B cell (primary cell): Measurements from ENCODE around the gene C20orf141. TPM values are rescaled to one million over a fixed set of nuclear protein-coding genes. Genes with fewer than 3 reads are reported as not detected.

Experiments used
- ATAC-seq: fragments of 200-7000 bp; cut with Tn5 transposase; one replicate; pipeline ENCODE4 v1.10.0; 2021; ENCODE audit warnings: low read depth, mild to moderate bottlenecking, moderate number of reproducible peaks, moderate library complexity
- CTCF ChIA-PET: fragments of 350-600 bp; sonication (Branson Sonifier 250); formaldehyde crosslinking; loops from one replicate; lab custom pipeline; 2021; ENCODE audit warnings: antibody characterized with exemption, inconsistent platforms; lab: Charles Lee
- POLR2A ChIA-PET: fragments of 350-600 bp; sonication (Branson Sonifier 250); formaldehyde crosslinking; loops from one replicate; lab custom pipeline; 2021; ENCODE audit warnings: antibody characterized with exemption; lab: Charles Lee
- DNase-seq: peaks from one replicate; pipeline ENCODE4 v3.0.0; 2013
- H2AFZ ChIP-seq: 2 replicates; pipeline ENCODE4 v1.6.1; 2012; ENCODE audit warnings: mild to moderate bottlenecking, low read depth, low read length; ENCODE audit not compliant: insufficient read depth, poor library complexity, severe bottlenecking
- H3K27ac ChIP-seq, 2 donors: 1 replicate in 1 of 2; 2 replicates in 1 of 2; pipeline ENCODE4 v1.5.1; 2012 to 2013; ENCODE audit warnings: low read length in 2 of 2, mild to moderate bottlenecking in 2 of 2, moderate library complexity in 1 of 2
- H3K27me3 ChIP-seq, 4 experiments: fragments of 200-600 bp in 1 of 4; sonication (generic) in 1 of 4; replicated peaks in 1 of 4; 1 replicate in 2 of 4; 2 replicates in 2 of 4; pipeline versions ENCODE4 v1.6.1 to v1.7.0; 2013 to 2016; ENCODE audit warnings: low read length in 3 of 4, mild to moderate bottlenecking in 2 of 4, mixed read lengths in 1 of 4, moderate library complexity in 1 of 4; ENCODE audit not compliant: insufficient read depth in 4 of 4, control insufficient read depth in 3 of 4; ENCODE audit errors: control extremely low read depth in 1 of 4
- H3K36me3 ChIP-seq, 2 experiments: replicated peaks in 1 of 2; 1 replicate in 1 of 2; 2 replicates in 1 of 2; pipeline versions ENCODE4 v1.6.1 to v1.7.1; 2013; ENCODE audit warnings: low read length in 1 of 2; ENCODE audit not compliant: insufficient read depth in 2 of 2, control insufficient read depth in 1 of 2; ENCODE audit errors: control extremely low read depth in 1 of 2, extremely low read depth in 1 of 2
- H3K4me1 ChIP-seq, 2 donors: fragments of 200-600 bp in 1 of 2; sonication (generic) in 1 of 2; 1 replicate in 1 of 2; 2 replicates in 1 of 2; pipeline versions ENCODE4 v1.5.1 to v1.6.1; 2013 to 2017; ENCODE audit warnings: low read length in 2 of 2; ENCODE audit not compliant: control insufficient read depth in 2 of 2, insufficient read depth in 2 of 2
- H3K4me2 ChIP-seq: replicated peaks from 2 replicates; pipeline ENCODE3; 2012; ENCODE audit warnings: mild to moderate bottlenecking, low read depth, low read length; ENCODE audit not compliant: poor library complexity, severe bottlenecking
- H3K4me3 ChIP-seq, 5 experiments: fragments of 200-600 bp in 1 of 5; sonication (generic) in 1 of 5; 1 replicate in 3 of 5; 2 replicates in 2 of 5; pipeline versions ENCODE4 v1.5.1 to v1.7.0; 2011 to 2016; ENCODE audit warnings: low read length in 4 of 5, mild to moderate bottlenecking in 4 of 5, low read depth in 2 of 5, control low read depth in 1 of 5, moderate library complexity in 1 of 5; ENCODE audit not compliant: insufficient read depth in 1 of 5; ENCODE audit errors: control extremely low read depth in 1 of 5, extremely low read depth in 1 of 5
- H3K79me2 ChIP-seq: fragments of 200-600 bp; sonication (generic); one replicate; pipeline ENCODE4 v1.6.0; 2016; ENCODE audit warnings: low read length; ENCODE audit not compliant: control insufficient read depth, insufficient read depth
- H3K9ac ChIP-seq: fragments of 200-600 bp; sonication (generic); 2 replicates; pipeline ENCODE4 v1.6.1; 2017; ENCODE audit warnings: mild to moderate bottlenecking, low read length, moderate library complexity
- H3K9me3 ChIP-seq, 3 donors: one replicate each; pipeline versions ENCODE4 v1.6.1 to v1.7.1; 2013; ENCODE audit warnings: low read length in 2 of 3; ENCODE audit not compliant: control insufficient read depth in 2 of 3, insufficient read depth in 1 of 3; ENCODE audit errors: control extremely low read depth in 1 of 3
- H4K20me1 ChIP-seq: 2 replicates; pipeline ENCODE4 v1.6.0; 2012; ENCODE audit warnings: mild to moderate bottlenecking, low read length; ENCODE audit not compliant: insufficient read depth, control insufficient read depth, poor library complexity, severe bottlenecking
- H3K27ac Mint-ChIP-seq: one replicate; pipeline ENCODE4 v1.8.0; 2021; ENCODE audit warnings: mixed read lengths
- H3K27me3 Mint-ChIP-seq: one replicate; pipeline ENCODE4 v1.8.0; 2021; ENCODE audit warnings: mixed read lengths
- H3K4me1 Mint-ChIP-seq: one replicate; pipeline ENCODE4 v1.8.0; 2021; ENCODE audit warnings: mixed read lengths
- H3K4me3 Mint-ChIP-seq: one replicate; pipeline ENCODE4 v1.8.0; 2021; ENCODE audit warnings: mixed read lengths
- H3K9me3 Mint-ChIP-seq: one replicate; pipeline ENCODE4 v1.8.0; 2022; ENCODE audit warnings: mixed read lengths; ENCODE audit not compliant: insufficient read depth
- CTCF ChIP-seq: fragments of 200-600 bp; IDR thresholded peaks from one replicate; pipeline ENCODE4 v1.8.0; 2022; ENCODE audit warnings: antibody characterized with exemption, mild to moderate bottlenecking
- EZH2 ChIP-seq: IDR thresholded peaks from 2 replicates; pipeline ENCODE4 v1.6.1; 2012; ENCODE audit warnings: borderline replicate concordance, low read depth, mild to moderate bottlenecking, moderate library complexity, low read length; ENCODE audit not compliant: insufficient read depth, poor library complexity, severe bottlenecking
- WGBS: methylation state at CpG from one replicate; pipeline ENCODE4 v1.1.5; 2013; ENCODE audit warnings: missing lambda C conversion rate; ENCODE audit not compliant: insufficient coverage; 5-methylcytosine and 5-hydroxymethylcytosine counted together
- intact Hi-C: fragments of 100-400 bp; cut with micrococcal nuclease; formaldehyde crosslinking; loops from one replicate; pipeline ENCODE4 v1.10.0; 2022
- polyA plus RNA-seq: library from polyadenylated mRNA; depleted of rRNA; stranded (reverse); fragments of >200 nt; gene quantifications from 2 replicates; pipeline ENCODE4 v1.2.3, GENCODE V29; 2012
- total RNA-seq, 2 donors: library from RNA; stranded (reverse); fragments of 120-200 nt in 1 of 2; gene quantifications; 1 replicate in 1 of 2; 2 replicates in 1 of 2; pipeline versions ENCODE4 v1.2.3 to v1.2.4, GENCODE V29; 2013 to 2022

Gene C20orf141
- total and polyA plus RNA-seq, 2 donors (not counting 1 experiment from before 2014, with no cell fraction given), result not detected

- H3K9me3 ChIP-seq, result peaks cover 0 to 11% (median 0%) of the 10 kb centered on the region in 3 donors
- ChIA-PET POLR2A (no interaction called here), CTCF (no interaction called here)
- H3K4me1 ChIP-seq, result peaks cover 20% of the 10 kb centered on the region in 2 donors
- H3K4me3 ChIP-seq, result no peak overlapping the region
- DNase-seq (no peak), ATAC-seq (no peak)
- TF ChIP-seq EZH2 (no peak), CTCF (no peak)
- Mint-ChIP-seq H3K9me3 (no peaks in the 10 kb centered on the region), H3K4me1 (peaks cover 21% of the 10 kb centered on the region), H3K27me3 (peaks cover 68% of the 10 kb centered on the region), H3K4me3 (no peak overlapping the region), H3K27ac (no peak overlapping the region)
- intact Hi-C loops, result no loop called here
- H4K20me1 ChIP-seq, result no peaks in the 10 kb centered on the region
- H3K27ac ChIP-seq, result no peak overlapping the region
- H3K27me3 ChIP-seq, result peaks cover 0 to 46% (median 15%) of the 10 kb centered on the region in 4 experiments
- no peaks in the 10 kb centered on the region for H3K79me2 ChIP-seq
- no peak overlapping the region for H3K4me2 ChIP-seq
- WGBS, result 72% methylated on average over 15 of the region's 16 CpGs
- no peaks in the 10 kb centered on the region for H3K36me3 ChIP-seq
- H3K9ac ChIP-seq, result no peak overlapping the region
- no peak overlapping the region for H2AFZ ChIP-seq
These were observed 10.6 kb upstream of the C20orf141 start for GRCh38 chr20:2804041-2804828.

GRCh38 chr20:2804852-2805688 is 9.7 kb upstream of the C20orf141 start:
- intact Hi-C loops, result no loop called here
- no peak overlapping the region for H3K4me3 Mint-ChIP-seq
- Histone ChIP-seq H3K9ac (no peak overlapping the region), H3K36me3 (no peaks in the 10 kb centered on the region), H4K20me1 (no peaks in the 10 kb centered on the region), H3K9me3 (peaks cover 0 to 7% (median 0%) of the 10 kb centered on the region in 3 donors), H3K4me3 (no peak overlapping the region), H3K27ac (no peak overlapping the region), H3K27me3 (peaks cover 0 to 38% (median 13%) of the 10 kb centered on the region in 4 experiments), H3K4me1 (peaks cover 11 to 12% of the 10 kb centered on the region in 2 donors), H3K79me2 (no peaks in the 10 kb centered on the region), H3K4me2 (no peak overlapping the region), H2AFZ (no peak overlapping the region)
- no peak overlapping the region for H3K27ac Mint-ChIP-seq
- ChIA-PET POLR2A (no interaction called here), CTCF (no interaction called here)
- peaks cover 59% of the 10 kb centered on the region for H3K27me3 Mint-ChIP-seq
- DNase-seq (no peak), ATAC-seq (no peak)
- H3K9me3 Mint-ChIP-seq, result no peaks in the 10 kb centered on the region
- 20% methylated on average over 46 of the region's 49 CpGs for WGBS
- no peak for TF ChIP-seq CTCF
- no peak for TF ChIP-seq EZH2
- peaks cover 13% of the 10 kb centered on the region for H3K4me1 Mint-ChIP-seq
